ENCODE measurements around the gene ST7. TPM values are rescaled to one million over a fixed set of nuclear protein-coding genes. Genes with fewer than 3 reads are reported as not detected.

ST7 gene
- total RNA-seq, 2 donors from 2014 or later: 12.6 to 13.7 TPM

GRCh38 chr7:117130262-117130661 lies 177.0 kb downstream of the ST7 start:
- DNase-seq (no peak), ATAC-seq (no peak)
- intact Hi-C loops (cut with DNase I, micrococcal nuclease): no loop called here

- ATAC-seq (no peak), DNase-seq (no peak)
- intact Hi-C loops (cut with DNase I, micrococcal nuclease): no loop called here
Measured at GRCh38 chr7:117132321-117133120, 179.2 kb downstream of the ST7 start.

DNA sequence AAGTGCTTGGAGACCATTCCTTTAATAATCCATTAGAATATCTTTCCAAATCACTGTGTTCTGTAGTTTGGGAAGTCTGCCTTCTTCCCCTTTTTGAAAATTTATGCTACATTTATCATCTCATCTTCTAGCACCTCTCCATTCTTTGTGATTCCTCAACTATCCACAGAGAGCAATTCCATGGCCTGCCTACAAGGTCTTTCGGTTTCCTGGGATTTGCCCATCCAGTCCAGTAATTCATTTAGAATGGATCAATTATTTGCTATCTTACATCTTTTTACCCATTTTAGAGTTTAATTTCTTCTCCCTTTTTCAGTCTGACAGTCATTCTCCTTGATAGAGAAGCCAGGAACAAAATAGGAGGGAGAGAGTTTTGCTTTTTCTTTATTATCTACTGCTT lies 179.8 kb downstream of the ST7 start:
- ATAC-seq (no peak), DNase-seq (no peak)
- intact Hi-C loops (cut with DNase I, micrococcal nuclease): no loop called here

DNA sequence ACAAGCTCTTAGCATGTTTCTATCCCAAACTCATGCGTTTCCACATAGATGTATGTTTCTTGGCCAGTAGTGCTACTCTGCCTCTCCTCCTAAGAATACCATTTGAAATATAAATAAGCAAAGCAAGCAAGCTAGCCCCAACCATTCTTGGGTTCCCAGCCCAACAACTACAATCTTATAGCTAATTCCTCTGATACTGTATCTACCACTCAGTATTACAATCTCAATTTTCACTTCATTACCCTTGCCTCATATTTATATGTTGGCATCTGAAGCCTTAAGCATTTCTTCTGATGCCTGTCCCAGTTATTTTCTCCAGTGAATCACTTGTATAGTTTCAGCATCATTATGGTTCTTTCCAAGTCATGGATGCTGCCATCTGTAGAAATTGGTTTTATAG lies 181.1 kb downstream of the ST7 start:
- intact Hi-C loops (cut with DNase I, micrococcal nuclease): no loop called here
- no peak for ATAC-seq
- DNase-seq: no peak

DNA sequence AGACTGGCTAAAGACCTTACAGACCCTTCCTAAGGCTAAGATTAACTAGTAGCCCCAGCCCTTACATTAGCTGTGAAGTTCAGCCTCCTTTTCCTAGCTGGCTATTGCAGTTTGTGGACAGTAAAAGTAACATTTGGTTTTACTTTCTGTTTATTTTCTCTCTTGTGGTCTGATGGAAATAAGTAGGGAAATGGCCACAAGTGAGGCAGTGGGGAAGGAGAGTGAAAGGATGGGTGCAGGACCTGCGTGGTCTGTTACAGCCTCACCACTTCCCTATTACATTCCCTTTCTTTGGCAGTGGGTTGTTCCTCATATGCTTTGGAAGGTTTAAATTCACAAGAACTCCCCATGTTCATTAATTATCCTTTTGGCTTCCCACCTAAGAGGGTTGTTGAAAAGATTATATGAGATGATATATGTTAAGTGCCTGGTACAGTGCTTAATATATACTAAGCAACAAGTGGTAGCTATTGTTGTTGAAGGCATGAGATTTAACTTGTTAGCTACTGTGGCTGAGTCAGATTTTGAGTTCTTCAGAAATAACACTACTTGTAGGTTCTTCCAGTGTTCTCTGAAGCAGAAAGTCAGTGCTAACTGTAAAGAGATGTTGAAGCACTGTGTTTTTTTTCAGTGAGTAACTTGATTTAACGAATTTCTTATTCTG lies 181.7 kb downstream of the ST7 start:
- DNase-seq (no peak), ATAC-seq (no peak)
- intact Hi-C loops (cut with DNase I, micrococcal nuclease): no loop called here

- intact Hi-C loops (cut with DNase I, micrococcal nuclease): no loop called here
- ATAC-seq: no peak
- DNase-seq: no peak
Measured at GRCh38 chr7:117135553-117135891, 182.2 kb downstream of the ST7 start.

- intact Hi-C loops (cut with DNase I, micrococcal nuclease): no loop called here
- ATAC-seq (no peak), DNase-seq (no peak)
Measured at GRCh38 chr7:117137868-117138267, 184.6 kb downstream of the ST7 start.

- ATAC-seq (no peak), DNase-seq (no peak)
- intact Hi-C loops (cut with DNase I, micrococcal nuclease): no loop called here
Measured at GRCh38 chr7:117138495-117138894, 185.2 kb downstream of the ST7 start.

- DNase-seq (no peak), ATAC-seq (no peak)
- intact Hi-C loops (cut with DNase I, micrococcal nuclease): no loop called here
Measured at GRCh38 chr7:117138981-117139380, 185.7 kb downstream of the ST7 start.

DNA sequence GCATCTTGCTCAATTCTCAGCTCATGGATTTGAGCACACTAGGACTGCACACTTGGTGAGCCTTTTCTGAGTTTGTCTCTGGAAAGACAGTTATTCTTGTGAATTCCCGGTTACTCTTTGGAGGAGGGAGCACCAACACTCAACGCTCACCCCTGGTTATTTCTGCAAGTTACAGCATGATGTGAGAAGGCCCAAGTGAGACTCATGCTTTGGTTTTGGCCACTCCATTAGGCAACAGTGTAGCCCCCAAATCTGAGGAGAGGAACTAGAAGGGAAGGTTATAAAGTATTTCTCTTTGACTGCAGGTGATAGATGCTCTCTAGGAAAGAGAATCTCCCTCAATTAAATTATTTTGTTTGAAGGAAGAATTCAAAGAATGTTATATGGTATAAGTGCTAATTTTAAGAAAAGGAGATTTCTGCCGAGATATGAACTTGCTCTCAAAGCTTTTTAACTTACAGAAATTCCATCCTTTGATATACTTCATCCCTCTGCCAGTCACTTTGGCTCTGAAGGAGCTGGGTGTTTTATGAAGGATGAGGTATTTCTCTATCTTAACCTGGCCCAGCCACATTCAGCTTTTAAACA lies 186.2 kb downstream of the ST7 start:
- DNase-seq: no peak
- ATAC-seq: no peak
- intact Hi-C loops (cut with DNase I, micrococcal nuclease): no loop called here

GRCh38 chr7:117140921-117141320 lies 187.6 kb downstream of the ST7 start:
- no peak for DNase-seq
- intact Hi-C loops (cut with DNase I, micrococcal nuclease): no loop called here

DNA sequence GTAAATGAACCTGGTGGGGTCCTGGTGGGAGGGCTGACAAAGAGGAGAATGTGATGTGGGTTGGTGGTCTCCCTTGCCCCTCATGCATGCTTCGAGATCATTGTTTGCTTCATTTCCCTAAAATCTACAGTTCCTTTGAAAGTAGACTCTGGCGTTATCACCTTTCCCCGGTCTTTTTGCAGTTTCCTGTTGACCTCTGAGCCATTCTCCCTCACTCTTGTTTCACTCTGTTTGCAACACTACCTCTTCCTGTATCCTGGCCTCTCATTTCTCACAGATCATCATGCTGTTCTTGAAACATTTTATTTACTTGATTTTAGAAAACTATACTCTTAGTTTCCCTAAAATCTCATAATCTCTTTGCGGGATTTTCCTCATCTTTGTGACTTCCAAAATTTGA lies 189.8 kb downstream of the ST7 start:
- DNase-seq: no peak
- intact Hi-C loops (cut with DNase I, micrococcal nuclease): no loop called here
- no peak for ATAC-seq

More at GRCh38 chr7:117140921-117141320, 187.6 kb downstream of the ST7 start:
- no peak for ATAC-seq

DNA sequence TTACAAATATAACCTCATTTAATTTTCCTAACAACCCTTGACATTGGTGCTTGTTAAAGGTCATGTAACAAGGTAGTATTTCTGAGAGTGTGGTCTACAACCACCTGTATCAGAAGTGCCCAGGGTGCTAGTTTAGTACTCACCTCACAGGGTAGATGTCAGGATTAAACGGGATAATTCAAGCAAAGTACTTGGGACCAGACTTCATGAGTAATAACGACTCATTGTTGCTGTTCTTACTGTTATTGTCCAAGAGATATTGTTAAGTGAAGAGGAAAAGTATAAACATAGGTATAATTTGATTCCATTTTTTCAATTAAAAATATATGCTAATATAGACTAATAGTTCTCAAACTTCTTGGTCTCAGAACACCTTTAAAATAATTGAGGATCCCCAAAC lies 190.3 kb downstream of the ST7 start:
- intact Hi-C loops (cut with DNase I, micrococcal nuclease): no loop called here
- no peak for ATAC-seq
- DNase-seq: no peak

- ATAC-seq (no peak), DNase-seq (no peak)
- intact Hi-C loops (cut with DNase I, micrococcal nuclease): no loop called here
Measured at GRCh38 chr7:117145333-117145732, 192.0 kb downstream of the ST7 start.

DNA sequence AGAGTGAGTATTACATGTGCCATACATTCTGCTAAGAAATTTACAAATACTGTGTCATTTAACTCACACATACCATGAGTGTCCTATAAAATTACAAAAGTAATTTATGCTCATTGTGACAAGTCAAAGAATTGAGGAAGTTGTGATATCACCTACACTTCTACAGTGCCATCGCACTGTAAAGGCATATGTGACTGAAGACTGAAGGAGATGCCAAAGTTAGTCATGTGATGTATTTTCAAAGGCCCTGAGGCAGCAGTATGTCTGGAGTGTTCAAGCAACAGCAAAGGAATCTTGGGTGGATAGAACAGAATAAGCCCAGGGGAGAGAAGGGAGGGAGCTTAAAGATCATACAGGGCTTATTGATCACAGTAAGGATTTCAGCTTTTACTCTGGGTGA lies 192.8 kb downstream of the ST7 start:
- no peak for ATAC-seq
- no peak for DNase-seq
- intact Hi-C loops (cut with DNase I, micrococcal nuclease): no loop called here

DNA sequence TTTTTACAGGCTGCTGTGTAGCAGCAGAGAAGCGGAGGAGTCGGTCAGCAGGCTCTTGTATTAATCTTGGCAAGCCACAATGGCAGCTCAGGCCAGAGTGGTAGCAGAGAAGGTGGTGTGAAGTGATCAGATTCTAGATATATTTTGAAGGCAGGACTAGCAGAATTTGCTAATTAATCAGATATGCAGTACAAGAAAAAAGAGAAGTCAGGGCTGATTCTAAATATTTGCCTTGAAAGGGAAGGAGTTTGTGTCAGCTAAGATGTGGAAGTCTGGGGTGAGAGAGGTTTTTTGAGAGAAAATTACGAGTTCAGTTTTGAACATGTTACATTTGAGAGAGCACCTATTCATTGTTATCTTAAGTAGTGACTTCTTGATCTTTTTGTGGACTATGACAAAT lies 193.2 kb downstream of the ST7 start:
- ATAC-seq (no peak), DNase-seq (no peak)
- intact Hi-C loops (cut with DNase I, micrococcal nuclease): no loop called here

DNA sequence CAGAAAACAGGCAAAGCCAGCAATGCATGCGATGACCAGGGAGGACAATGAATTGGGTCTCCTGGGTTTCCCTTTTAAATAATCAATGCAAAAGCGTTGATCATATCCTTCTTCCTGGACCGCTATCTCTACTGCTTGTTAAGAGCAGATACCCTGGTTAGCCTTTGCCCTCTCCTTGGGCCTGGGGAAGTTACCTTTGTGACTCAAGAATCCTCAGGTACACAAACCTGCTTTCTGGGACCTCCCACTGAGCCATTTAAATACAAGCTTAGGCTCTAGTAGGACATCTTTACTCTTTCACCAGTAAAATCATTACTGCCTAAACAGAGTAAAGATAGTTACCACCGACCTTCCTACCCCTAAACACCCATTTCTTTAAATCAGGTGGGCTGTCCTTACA lies 195.7 kb downstream of the ST7 start:
- no peak for DNase-seq
- intact Hi-C loops (cut with DNase I, micrococcal nuclease): no loop called here
- ATAC-seq: no peak

DNA sequence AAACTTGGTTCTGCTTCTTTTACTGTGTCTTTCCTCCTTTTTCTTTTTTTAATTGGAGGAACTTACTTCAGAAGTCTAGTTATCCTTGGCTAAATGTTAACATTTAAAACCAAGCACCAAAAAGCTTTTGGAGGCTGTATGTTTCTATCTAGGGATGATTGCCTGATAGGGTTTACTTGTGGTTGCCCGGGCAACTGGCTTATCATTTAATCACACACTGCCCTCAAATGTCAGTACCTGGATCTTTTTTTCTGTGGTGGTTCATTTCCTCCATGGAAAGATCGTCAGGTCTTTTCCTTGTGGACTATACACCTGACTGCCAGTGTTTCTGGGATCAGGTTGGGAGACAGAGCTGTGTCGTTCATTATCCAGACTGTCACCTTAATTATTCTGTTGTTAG lies 196.4 kb downstream of the ST7 start:
- DNase-seq (no peak), ATAC-seq (no peak)

GRCh38 chr7:117152213-117153007 lies 199.1 kb downstream of the ST7 start:
- intact Hi-C loops (cut with DNase I, micrococcal nuclease): no loop called here
- peak; percentile 26 for ATAC-seq

More for the DNA sequence above, 196.4 kb downstream of the ST7 start:
- intact Hi-C loops (cut with DNase I, micrococcal nuclease): no loop called here

More at GRCh38 chr7:117152213-117153007, 199.1 kb downstream of the ST7 start:
- no peak for DNase-seq

All from left colon (tissue), 2 donors.